ENCODE data around the gene ACMSD. TPM values are rescaled to one million over a fixed set of nuclear protein-coding genes. Genes with fewer than 3 reads are reported as not detected.

ACMSD gene
- total RNA-seq, 4 donors from 2014 or later, result not detected

GRCh38 chr2:134934150-134934549 lies 95.7 kb downstream of the ACMSD start:
- no peak overlapping the region for H3K4me3 ChIP-seq
- peaks cover 0 to 23% (median 0%) of the 10 kb centered on the region in 3 donors for H3K36me3 ChIP-seq
- no peak for DNase-seq (ENCODE audit: low spot score in 2 of 2)
- WGBS, 2 donors, result 52 to 61% methylated on average over 2 of the region's 2 CpGs
- no peaks in the 10 kb centered on the region for H3K9me3 ChIP-seq
- no peak overlapping the region for H3K27ac ChIP-seq
- no peak for TF ChIP-seq POLR2A (IDR thresholded peaks at IDR 0.05)
- peaks cover 5 to 62% (median 18%) of the 10 kb centered on the region in 4 donors for H3K4me1 ChIP-seq
- H3K27me3 ChIP-seq, result no peaks in the 10 kb centered on the region

- H3K27ac ChIP-seq, result no peak overlapping the region
- peaks cover 0 to 28% (median 0%) of the 10 kb centered on the region in 3 donors for H3K36me3 ChIP-seq
- no peaks in the 10 kb centered on the region for H3K27me3 ChIP-seq
- H3K4me1 ChIP-seq, result peaks cover 5 to 60% (median 18%) of the 10 kb centered on the region in 4 donors
- no peak for DNase-seq (ENCODE audit: low spot score in 2 of 2)
- TF ChIP-seq POLR2A (IDR thresholded peaks at IDR 0.05) (no peak), CTCF (IDR thresholded peaks at IDR 0.05) (no peak), EP300 (IDR thresholded peaks at IDR 0.05) (no peak)
- no peak overlapping the region for H3K4me3 ChIP-seq
- 0 to 5% methylated on average over 1 of the region's 1 CpG for WGBS, 2 donors
- H3K9me3 ChIP-seq, result no peaks in the 10 kb centered on the region
Observed at GRCh38 chr2:134934641-134935040, 96.2 kb downstream of the ACMSD start.

- H3K4me3 ChIP-seq, result no peak overlapping the region
- TF ChIP-seq POLR2A (IDR thresholded peaks at IDR 0.05), result no peak
- no peak for TF ChIP-seq EP300 (IDR thresholded peaks at IDR 0.05)
- no peak for TF ChIP-seq CTCF (IDR thresholded peaks at IDR 0.05)
- WGBS, 2 donors, result 71 to 84% methylated on average over 4 of the region's 4 CpGs
- H3K27ac ChIP-seq, result no peak overlapping the region
- DNase-seq (ENCODE audit: low spot score in 2 of 2), result no peak
- H3K36me3 ChIP-seq, result peaks cover 0 to 46% (median 4%) of the 10 kb centered on the region in 3 donors
- peaks cover 5 to 59% (median 15%) of the 10 kb centered on the region in 4 donors for H3K4me1 ChIP-seq
- no peaks in the 10 kb centered on the region for H3K9me3 ChIP-seq
- no peaks in the 10 kb centered on the region for H3K27me3 ChIP-seq
Observed at GRCh38 chr2:134936691-134937090, 98.3 kb downstream of the ACMSD start.

GRCh38 chr2:134943540-134943939 lies 105.1 kb downstream of the ACMSD start:
- TF ChIP-seq EP300 (IDR thresholded peaks at IDR 0.05) (no peak), CTCF (IDR thresholded peaks at IDR 0.05) (no peak), POLR2A (IDR thresholded peaks at IDR 0.05) (no peak)
- H3K9me3 ChIP-seq, result no peaks in the 10 kb centered on the region
- peaks cover 0 to 1% (median 0%) of the 10 kb centered on the region in 4 donors for H3K4me1 ChIP-seq
- DNase-seq (ENCODE audit: low spot score in 2 of 2), result no peak
- peaks cover 0 to 74% (median 8%) of the 10 kb centered on the region in 3 donors for H3K36me3 ChIP-seq
- no peaks in the 10 kb centered on the region for H3K27me3 ChIP-seq
- H3K27ac ChIP-seq, result no peak overlapping the region
- WGBS, 2 donors, result 85 to 87% methylated on average over 2 of the region's 2 CpGs
- H3K4me3 ChIP-seq, result no peak overlapping the region

- TF ChIP-seq EP300 (IDR thresholded peaks at IDR 0.05) (no peak), CTCF (IDR thresholded peaks at IDR 0.05) (no peak)
- Histone ChIP-seq H3K36me3 (peaks cover 0 to 74% (median 8%) of the 10 kb centered on the region in 3 donors), H3K9me3 (no peaks in the 10 kb centered on the region), H3K27me3 (no peaks in the 10 kb centered on the region), H3K4me3 (no peak overlapping the region), H3K4me1 (no peaks in the 10 kb centered on the region), H3K27ac (no peak overlapping the region)
- no peak for DNase-seq (ENCODE audit: low spot score in 2 of 2)
- 74 to 81% methylated on average over 1 of the region's 1 CpG for WGBS, 2 donors
Observed at GRCh38 chr2:134944975-134945374, 106.6 kb downstream of the ACMSD start.

- no peak overlapping the region for H3K4me3 ChIP-seq
- H3K4me1 ChIP-seq, result no peaks in the 10 kb centered on the region
- peaks cover 0 to 74% (median 7%) of the 10 kb centered on the region in 3 donors for H3K36me3 ChIP-seq
- no peaks in the 10 kb centered on the region for H3K27me3 ChIP-seq
- 80 to 82% methylated on average over 6 of the region's 6 CpGs for WGBS, 2 donors
- DNase-seq (ENCODE audit: low spot score in 2 of 2), result no peak
- TF ChIP-seq POLR2A (IDR thresholded peaks at IDR 0.05) (no peak), CTCF (IDR thresholded peaks at IDR 0.05) (no peak), EP300 (IDR thresholded peaks at IDR 0.05) (no peak)
- H3K27ac ChIP-seq, result no peak overlapping the region
- H3K9me3 ChIP-seq, result no peaks in the 10 kb centered on the region
Observed at GRCh38 chr2:134946073-134946472, 107.7 kb downstream of the ACMSD start.

Data from tibial nerve (tissue), 4 donors.